ENCODE measurements around the gene DMRT3.

DMRT3 gene

GRCh38 chr9:976943-977837 is 735 bp downstream of the DMRT3 start:
- TF ChIP-seq POLR2AphosphoS5 (IDR thresholded peaks at IDR 0.05; ENCODE audit: low read depth) (no peak), CTCF (IDR thresholded peaks at IDR 0.05; ENCODE audit: insufficient read depth, low read length) (no peak), REST (IDR thresholded peaks at IDR 0.05; ENCODE audit: insufficient replicate concordance, low read depth) (no peak), GABPA (IDR thresholded peaks at IDR 0.05; ENCODE audit: low read depth) (no peak), SPI1 (IDR thresholded peaks at IDR 0.05; ENCODE audit: borderline replicate concordance, low read depth) (no peak)
- Histone ChIP-seq H3K27me3 (ENCODE audit: insufficient read depth, poor library complexity, severe bottlenecking) (peaks cover 85% of the 10 kb centered on the region), H3K27ac (replicated peaks) (no peak overlapping the region), H3K4me3 (replicated peaks; ENCODE audit: insufficient read depth, low read length) (peak overlapping the region; percentile 23)
- no peak for DNase-seq (ENCODE audit: low read depth in 1 of 2, low spot score in 1 of 2)

DNA sequence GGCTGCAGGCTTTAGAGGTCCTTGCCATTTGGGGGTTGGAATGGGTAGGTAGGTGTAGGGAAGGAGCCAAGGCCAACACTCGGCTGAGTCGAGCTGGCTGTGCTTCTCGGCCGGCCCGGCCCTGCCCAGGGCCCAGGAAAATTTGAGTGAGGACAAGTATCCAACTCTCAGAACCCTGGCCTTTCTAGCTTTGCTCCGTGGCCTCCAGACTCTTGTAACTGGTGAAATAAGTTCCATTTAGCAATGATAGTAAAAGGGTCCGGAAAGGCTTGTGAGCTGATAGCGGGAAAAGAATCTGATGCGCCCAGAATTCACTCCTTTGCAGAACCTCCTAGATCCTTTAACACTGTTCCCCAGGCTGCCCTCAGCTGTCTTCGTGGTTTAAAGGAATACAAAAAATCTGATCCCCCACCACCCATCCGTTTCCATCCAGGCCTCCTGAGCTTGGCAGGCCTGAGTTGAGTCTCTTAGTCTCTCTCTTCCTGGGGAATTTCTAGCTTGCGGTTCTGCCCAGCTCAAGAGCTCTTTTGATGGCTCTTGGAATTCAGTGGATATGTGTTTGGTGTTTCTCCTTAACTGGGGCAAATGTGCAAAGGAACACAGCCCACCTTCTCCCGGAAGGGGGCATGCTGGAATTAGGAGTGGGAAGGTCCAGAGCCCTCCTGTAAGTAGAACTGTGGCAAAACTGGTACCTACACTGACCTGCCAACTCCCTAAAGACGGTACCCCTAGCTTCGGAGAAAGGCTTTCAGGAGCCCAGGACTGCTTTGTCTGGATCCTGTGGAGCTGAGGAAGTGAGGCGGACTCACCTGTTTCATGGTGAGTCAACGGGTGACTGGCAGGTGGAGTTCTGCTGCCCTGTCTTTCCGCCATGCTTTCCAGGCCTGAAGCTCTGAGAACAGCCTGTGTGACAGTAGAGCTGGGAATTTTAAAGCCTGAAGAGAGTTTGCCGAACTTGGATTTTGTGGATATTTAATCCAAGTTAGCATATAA is 1.7 kb downstream of the DMRT3 start:
- DNase-seq (ENCODE audit: low read depth in 1 of 2, low spot score in 1 of 2): no peak
- peaks cover 78% of the 10 kb centered on the region for H3K27me3 ChIP-seq (ENCODE audit: insufficient read depth, poor library complexity, severe bottlenecking)
- no peak for TF ChIP-seq REST (IDR thresholded peaks at IDR 0.05; ENCODE audit: insufficient replicate concordance, low read depth)
- TF ChIP-seq CTCF (IDR thresholded peaks at IDR 0.05; ENCODE audit: insufficient read depth, low read length): no peak
- TF ChIP-seq POLR2AphosphoS5 (IDR thresholded peaks at IDR 0.05; ENCODE audit: low read depth): no peak
- TF ChIP-seq GABPA (IDR thresholded peaks at IDR 0.05; ENCODE audit: low read depth): no peak
- TF ChIP-seq SPI1 (IDR thresholded peaks at IDR 0.05; ENCODE audit: borderline replicate concordance, low read depth): no peak
- no peak overlapping the region for H3K27ac ChIP-seq (replicated peaks)
- no peak overlapping the region for H3K4me3 ChIP-seq (replicated peaks; ENCODE audit: insufficient read depth, low read length)

DNA sequence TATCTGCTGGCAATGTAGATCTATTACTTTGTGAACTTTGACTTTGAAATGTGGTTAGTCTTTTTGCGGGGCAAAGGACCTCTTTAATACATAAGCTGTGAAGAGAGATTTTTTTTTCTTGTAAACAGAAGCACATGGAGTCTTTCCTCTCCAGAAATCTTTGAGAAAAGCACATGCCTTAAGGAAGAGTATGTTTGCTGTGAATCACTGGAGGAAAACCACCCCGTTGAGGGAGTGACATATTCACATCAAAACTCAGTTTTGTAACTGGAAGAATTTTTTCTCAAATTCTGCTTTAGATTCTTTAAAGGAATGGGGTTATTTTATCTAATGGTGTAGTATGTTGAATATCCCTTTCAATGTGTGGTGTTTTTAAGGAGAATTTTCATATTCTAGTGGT is 3.5 kb downstream of the DMRT3 start:
- DNase-seq (ENCODE audit: low read depth in 1 of 2, low spot score in 1 of 2): no peak
- H3K27ac ChIP-seq (replicated peaks): no peak overlapping the region
- TF ChIP-seq GABPA (IDR thresholded peaks at IDR 0.05; ENCODE audit: low read depth) (no peak), SPI1 (IDR thresholded peaks at IDR 0.05; ENCODE audit: borderline replicate concordance, low read depth) (no peak), CTCF (IDR thresholded peaks at IDR 0.05; ENCODE audit: insufficient read depth, low read length) (no peak)
- no peak overlapping the region for H3K4me3 ChIP-seq (replicated peaks; ENCODE audit: insufficient read depth, low read length)
- peaks cover 60% of the 10 kb centered on the region for H3K27me3 ChIP-seq (ENCODE audit: insufficient read depth, poor library complexity, severe bottlenecking)
